HL-60 (cell line): ENCODE data around the gene TNFAIP1.

Source experiments
- DNase-seq, 2 experiments: peaks; one replicate each; pipeline ENCODE4 v3.0.0-alpha.2; 2010 to 2020; ENCODE audit warnings: low read depth in 1 of 2, low spot score in 1 of 2
- H3K27ac ChIP-seq: fragments of 250-450 bp; sonication (Bioruptor Pico); replicated peaks from 2 replicates; pipeline ENCODE4 v1.5.1; 2020; ENCODE audit warnings: mild to moderate bottlenecking, moderate library complexity
- H3K27me3 ChIP-seq: fragments of 250-450 bp; sonication (Bioruptor Pico); 2 replicates; pipeline ENCODE4 v1.5.1; 2021; ENCODE audit warnings: mild to moderate bottlenecking, moderate library complexity; ENCODE audit not compliant: insufficient read depth, poor library complexity, severe bottlenecking
- H3K4me3 ChIP-seq: replicated peaks from 2 replicates; pipeline ENCODE4 v1.5.1; 2011; ENCODE audit warnings: mild to moderate bottlenecking, control low read depth, low read length; ENCODE audit not compliant: insufficient read depth
- GABPA ChIP-seq: IDR thresholded peaks from 2 replicates; pipeline ENCODE4 v1.6.1; 2012; ENCODE audit warnings: low read depth
- POLR2AphosphoS5 ChIP-seq: IDR thresholded peaks from 2 replicates; pipeline ENCODE4 v1.6.1; 2012; ENCODE audit warnings: low read depth
- REST ChIP-seq: IDR thresholded peaks from 2 replicates; pipeline ENCODE4 v1.6.1; 2012; ENCODE audit warnings: low read depth; ENCODE audit not compliant: insufficient replicate concordance
- SPI1 ChIP-seq: IDR thresholded peaks from 2 replicates; pipeline ENCODE4 v1.6.1; 2012; ENCODE audit warnings: low read depth, mild to moderate bottlenecking, borderline replicate concordance
- TF ChIP-seq, protein P1 (sequence below): IDR thresholded peaks from one replicate; pipeline ENCODE4 v1.5.1; 2011; ENCODE audit warnings: low read length, control low read depth, inconsistent platforms; ENCODE audit not compliant: insufficient read depth

TNFAIP1 gene

GRCh38 chr17:28315846-28316705, 19.5 kb upstream of the TNFAIP1 start:
- TF ChIP-seq POLR2AphosphoS5 (no peak), GABPA (no peak), SPI1 (no peak), REST (no peak)
- TF ChIP-seq, protein P1, sequence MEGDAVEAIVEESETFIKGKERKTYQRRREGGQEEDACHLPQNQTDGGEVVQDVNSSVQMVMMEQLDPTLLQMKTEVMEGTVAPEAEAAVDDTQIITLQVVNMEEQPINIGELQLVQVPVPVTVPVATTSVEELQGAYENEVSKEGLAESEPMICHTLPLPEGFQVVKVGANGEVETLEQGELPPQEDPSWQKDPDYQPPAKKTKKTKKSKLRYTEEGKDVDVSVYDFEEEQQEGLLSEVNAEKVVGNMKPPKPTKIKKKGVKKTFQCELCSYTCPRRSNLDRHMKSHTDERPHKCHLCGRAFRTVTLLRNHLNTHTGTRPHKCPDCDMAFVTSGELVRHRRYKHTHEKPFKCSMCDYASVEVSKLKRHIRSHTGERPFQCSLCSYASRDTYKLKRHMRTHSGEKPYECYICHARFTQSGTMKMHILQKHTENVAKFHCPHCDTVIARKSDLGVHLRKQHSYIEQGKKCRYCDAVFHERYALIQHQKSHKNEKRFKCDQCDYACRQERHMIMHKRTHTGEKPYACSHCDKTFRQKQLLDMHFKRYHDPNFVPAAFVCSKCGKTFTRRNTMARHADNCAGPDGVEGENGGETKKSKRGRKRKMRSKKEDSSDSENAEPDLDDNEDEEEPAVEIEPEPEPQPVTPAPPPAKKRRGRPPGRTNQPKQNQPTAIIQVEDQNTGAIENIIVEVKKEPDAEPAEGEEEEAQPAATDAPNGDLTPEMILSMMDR: no peak
- no peak for DNase-seq
- no peak overlapping the region for H3K4me3 ChIP-seq
- no peak overlapping the region for H3K27ac ChIP-seq
- H3K27me3 ChIP-seq: no peaks in the 10 kb centered on the region

- Histone ChIP-seq H3K27ac (no peak overlapping the region), H3K4me3 (peak overlapping the region; percentile 89), H3K27me3 (no peaks in the 10 kb centered on the region)
- DNase-seq: no peak
- TF ChIP-seq, protein P1: no peak
- no peak for TF ChIP-seq REST
These were observed 18.2 kb upstream of the TNFAIP1 start for GRCh38 chr17:28317099-28317965.

- no peaks in the 10 kb centered on the region for H3K27me3 ChIP-seq
- H3K4me3 ChIP-seq: peak overlapping the region; percentile 89
- H3K27ac ChIP-seq: peak overlapping the region; percentile 83
- TF ChIP-seq, protein P1: no peak
- TF ChIP-seq SPI1 (no peak), POLR2AphosphoS5 (no peak; the same call in 1 of the 2 replicates), REST (no peak), GABPA (no peak)
- peak in 1 of 2 experiments; percentile 7 for DNase-seq
These were observed 17.4 kb upstream of the TNFAIP1 start for GRCh38 chr17:28317966-28318758.
